Measurements from ENCODE around the gene MAP4K4.
"Not testable (repeated sequence)": the region's sequence is repeated elsewhere in the genome, so short reads cannot be mapped to it uniquely, and the experiment has no call there.

The MAP4K4 gene

GRCh38 chr2:101745711-101746694 is 48.5 kb downstream of the MAP4K4 start:
- peak overlapping the region; percentile 52 for H3K4me2 ChIP-seq (ENCODE audit: low read depth, low read length, poor library complexity, severe bottlenecking)

DNA sequence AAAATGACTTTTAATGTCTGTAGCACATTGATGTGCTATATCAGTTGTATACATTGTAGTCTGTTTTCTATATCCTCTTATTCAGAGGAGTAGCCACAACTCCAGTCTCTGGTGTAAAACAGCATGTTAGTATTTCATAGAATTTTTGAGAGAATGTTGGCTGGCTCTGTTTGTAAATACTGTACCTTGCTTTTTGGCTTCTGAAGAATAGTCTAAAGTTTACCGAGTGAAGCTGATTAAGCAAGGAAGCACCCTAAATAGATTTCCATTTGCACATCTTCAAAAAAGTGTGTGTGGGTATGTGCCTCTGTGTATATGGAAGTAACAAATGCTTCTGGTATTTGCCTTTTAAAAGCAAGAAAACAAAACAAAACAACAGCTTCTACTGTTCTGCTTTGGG is 50.5 kb downstream of the MAP4K4 start:
- H3K4me1 ChIP-seq (ENCODE audit: insufficient read depth, low read length, poor library complexity, severe bottlenecking), result peaks cover 18% of the 10 kb centered on the region

More at GRCh38 chr2:101745711-101746694, 48.5 kb downstream of the MAP4K4 start:
- no peak overlapping the region for H2AFZ ChIP-seq (ENCODE audit: low read length)
- H3K79me2 ChIP-seq (ENCODE audit: insufficient read depth, low read length), result peaks cover 79% of the 10 kb centered on the region
- TF ChIP-seq EZH2phosphoT487 (IDR thresholded peaks at IDR 0.05; ENCODE audit: borderline replicate concordance) (no peak), CTCF (conservative IDR thresholded peaks at IDR 0.05; ENCODE audit: low read length) (no peak)
- no peaks in the 10 kb centered on the region for H3K27me3 ChIP-seq (ENCODE audit: insufficient read depth, low read length, poor library complexity, severe bottlenecking)
- no peaks in the 10 kb centered on the region for H3K36me3 ChIP-seq (ENCODE audit: insufficient read depth, low read length)
- no peak overlapping the region for H3K4me3 ChIP-seq (ENCODE audit: low read length, poor library complexity, severe bottlenecking)
- H3K9ac ChIP-seq (ENCODE audit: low read depth, low read length, poor library complexity, severe bottlenecking), result no peak overlapping the region
- no peaks in the 10 kb centered on the region for H3K9me2 ChIP-seq (replicated peaks; ENCODE audit: low read depth, low read length)
- H3K4me1 ChIP-seq (ENCODE audit: insufficient read depth, low read length, poor library complexity, severe bottlenecking), result peaks cover 23% of the 10 kb centered on the region
- H3K9me3 ChIP-seq (ENCODE audit: insufficient read depth, low read depth, low read length), result no peaks in the 10 kb centered on the region
- peaks cover 68% of the 10 kb centered on the region for H4K20me1 ChIP-seq (ENCODE audit: insufficient read depth, low read length, poor library complexity, severe bottlenecking)
- no peaks in the 10 kb centered on the region for H3F3A ChIP-seq (ENCODE audit: low read depth)

DNA sequence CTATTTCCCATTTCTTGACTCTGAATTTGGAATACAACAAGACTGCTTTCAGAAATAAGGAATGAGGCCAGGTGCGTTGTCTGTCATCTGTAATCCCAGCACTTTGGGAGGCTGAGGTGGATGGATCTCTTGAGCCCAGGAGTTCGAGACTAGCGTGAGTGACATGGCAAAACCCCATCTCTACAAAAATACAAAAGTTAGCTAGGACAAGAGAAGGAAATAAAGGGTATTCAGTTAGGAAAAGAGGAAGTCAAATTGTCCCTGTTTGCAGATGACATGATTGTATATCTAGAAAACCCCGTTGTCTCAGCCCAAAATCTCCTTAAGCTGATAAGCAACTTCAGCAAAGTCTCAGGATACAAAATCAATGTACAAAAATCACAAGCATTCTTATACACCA is 51.0 kb downstream of the MAP4K4 start:
- H3K9me2 ChIP-seq (replicated peaks; ENCODE audit: low read depth, low read length); H2AFZ ChIP-seq (ENCODE audit: low read length); H3K9me3 ChIP-seq (ENCODE audit: insufficient read depth, low read depth, low read length); H3K9ac ChIP-seq (ENCODE audit: low read depth, low read length, poor library complexity, severe bottlenecking); H3K4me3 ChIP-seq (ENCODE audit: low read length, poor library complexity, severe bottlenecking); H3K36me3 ChIP-seq (ENCODE audit: insufficient read depth, low read length); H3K27me3 ChIP-seq (ENCODE audit: insufficient read depth, low read length, poor library complexity, severe bottlenecking); H3F3A ChIP-seq (ENCODE audit: low read depth); H3K4me2 ChIP-seq (ENCODE audit: low read depth, low read length, poor library complexity, severe bottlenecking): not testable (repeated sequence)
- peaks cover 80% of the 10 kb centered on the region for H3K79me2 ChIP-seq (ENCODE audit: insufficient read depth, low read length)
- H3K4me1 ChIP-seq (ENCODE audit: insufficient read depth, low read length, poor library complexity, severe bottlenecking), result peaks cover 18% of the 10 kb centered on the region
- H4K20me1 ChIP-seq (ENCODE audit: insufficient read depth, low read length, poor library complexity, severe bottlenecking), result peaks cover 73% of the 10 kb centered on the region

More for the DNA sequence above, 50.5 kb downstream of the MAP4K4 start:
- H3K36me3 ChIP-seq (ENCODE audit: insufficient read depth, low read length), result no peaks in the 10 kb centered on the region
- H3K9me3 ChIP-seq (ENCODE audit: insufficient read depth, low read depth, low read length), result no peaks in the 10 kb centered on the region
- H3K4me3 ChIP-seq (ENCODE audit: low read length, poor library complexity, severe bottlenecking), result no peak overlapping the region
- no peaks in the 10 kb centered on the region for H3F3A ChIP-seq (ENCODE audit: low read depth)
- H3K79me2 ChIP-seq (ENCODE audit: insufficient read depth, low read length), result peaks cover 80% of the 10 kb centered on the region
- H2AFZ ChIP-seq (ENCODE audit: low read length), result no peak overlapping the region
- H3K27me3 ChIP-seq (ENCODE audit: insufficient read depth, low read length, poor library complexity, severe bottlenecking), result no peaks in the 10 kb centered on the region
- no peak overlapping the region for H3K9ac ChIP-seq (ENCODE audit: low read depth, low read length, poor library complexity, severe bottlenecking)
- TF ChIP-seq EZH2phosphoT487 (IDR thresholded peaks at IDR 0.05; ENCODE audit: borderline replicate concordance) (no peak), CTCF (conservative IDR thresholded peaks at IDR 0.05; ENCODE audit: low read length) (no peak)
- no peak overlapping the region for H3K4me2 ChIP-seq (ENCODE audit: low read depth, low read length, poor library complexity, severe bottlenecking)
- peaks cover 72% of the 10 kb centered on the region for H4K20me1 ChIP-seq (ENCODE audit: insufficient read depth, low read length, poor library complexity, severe bottlenecking)
- no peaks in the 10 kb centered on the region for H3K9me2 ChIP-seq (replicated peaks; ENCODE audit: low read depth, low read length)
